H1 (cell line): ENCODE measurements around the gene PRICKLE2. TPM values are rescaled to one million over a fixed set of nuclear protein-coding genes. Genes with fewer than 3 reads are reported as not detected.

Source experiments
- CTCF ChIA-PET: fragments of 300-600 bp; sonication (Branson Sonifier 250); formaldehyde crosslinking; loops from one replicate; lab custom pipeline; 2021; ENCODE audit not compliant: partially characterized antibody; lab: Charles Lee
- POLR2A ChIA-PET: fragments of 300-600 bp; sonication (Branson Sonifier 250); formaldehyde crosslinking; loops from one replicate; lab custom pipeline; 2021; ENCODE audit warnings: inconsistent platforms; ENCODE audit not compliant: partially characterized antibody; lab: Charles Lee
- DNase-seq, 2 experiments: peaks; one replicate each; pipeline versions ENCODE4 v3.0.0 to v3.0.0-alpha.2; 2010 to 2022; ENCODE audit warnings: low spot score in 2 of 2, low read depth in 1 of 2, mixed read lengths in 1 of 2
- FAIRE-seq: peaks from 2 replicates; lab custom pipeline; 2011; peaks lifted over from hg19 to GRCh38; lab: Jason Lieb, UNC
- H2AFZ ChIP-seq: 2 replicates; pipeline ENCODE4 v1.8.1; 2012; ENCODE audit warnings: low read length, inconsistent platforms
- H2AK5ac ChIP-seq: 2 replicates; pipeline ENCODE4 v1.6.1; 2013; ENCODE audit warnings: low read depth, low read length
- H2BK120ac ChIP-seq: replicated peaks from 2 replicates; pipeline ENCODE3; 2013; ENCODE audit warnings: low read depth, low read length, inconsistent platforms
- H2BK12ac ChIP-seq: 2 replicates; pipeline ENCODE4 v1.6.1; 2013; ENCODE audit warnings: low read depth, low read length
- H2BK15ac ChIP-seq: 2 replicates; pipeline ENCODE4 v1.6.1; 2013; ENCODE audit warnings: low read length
- H2BK20ac ChIP-seq: 2 replicates; pipeline ENCODE4 v1.6.1; 2013; ENCODE audit warnings: low read length
- H2BK5ac ChIP-seq: 2 replicates; pipeline ENCODE4 v1.6.1; 2013; ENCODE audit warnings: low read depth, low read length
- H3K14ac ChIP-seq: 2 replicates; pipeline ENCODE4 v1.6.1; 2013; ENCODE audit warnings: inconsistent platforms; ENCODE audit not compliant: insufficient read length
- H3K18ac ChIP-seq: 2 replicates; pipeline ENCODE4 v1.6.1; 2013; ENCODE audit warnings: low read length; ENCODE audit errors: extremely low read depth
- H3K23ac ChIP-seq: 2 replicates; pipeline ENCODE4 v1.6.1; 2013; ENCODE audit warnings: inconsistent platforms; ENCODE audit not compliant: insufficient read length
- H3K23me2 ChIP-seq: 2 replicates; pipeline ENCODE4 v1.6.1; 2013; ENCODE audit warnings: low read depth, low read length
- H3K27ac ChIP-seq: 2 replicates; pipeline ENCODE4 v1.6.1; 2011; ENCODE audit warnings: low read depth, low read length, inconsistent platforms
- H3K27me3 ChIP-seq, 4 experiments: replicated peaks in 1 of 4; 1 replicate in 1 of 4; 2 replicates in 3 of 4; pipeline versions ENCODE4 v1.6.1 to v1.8.1; 2011 to 2013; ENCODE audit warnings: low read length in 3 of 4, mild to moderate bottlenecking in 3 of 4, inconsistent platforms in 2 of 4, mixed read lengths in 2 of 4, moderate library complexity in 1 of 4; ENCODE audit not compliant: control insufficient read depth in 3 of 4, insufficient read depth in 3 of 4; ENCODE audit errors: extremely low read depth in 1 of 4
- H3K36me3 ChIP-seq, 4 experiments: 2 replicates each; pipeline versions ENCODE4 v1.6.1 to v1.8.1; 2011 to 2013; ENCODE audit warnings: mild to moderate bottlenecking in 4 of 4, low read length in 3 of 4, moderate library complexity in 2 of 4, control low read depth in 1 of 4, inconsistent platforms in 1 of 4; ENCODE audit not compliant: insufficient read depth in 4 of 4, control insufficient read depth in 2 of 4
- H3K4ac ChIP-seq: replicated peaks from 2 replicates; pipeline ENCODE3; 2013; ENCODE audit warnings: low read length, low read depth, mixed read lengths, inconsistent platforms; ENCODE audit not compliant: insufficient read length
- H3K4me1 ChIP-seq, 4 experiments: replicated peaks in 1 of 4; 1 replicate in 1 of 4; 2 replicates in 3 of 4; pipeline versions ENCODE4 v1.6.1 to v1.8.1; 2011 to 2013; ENCODE audit warnings: low read length in 3 of 4, inconsistent platforms in 2 of 4, mixed read lengths in 1 of 4; ENCODE audit not compliant: insufficient read depth in 4 of 4, control insufficient read depth in 3 of 4
- H3K4me2 ChIP-seq, 2 experiments: 2 replicates each; pipeline versions ENCODE4 v1.6.1 to v1.8.1; 2011 to 2013; ENCODE audit warnings: low read depth in 2 of 2, low read length in 2 of 2, control low read depth in 1 of 2, inconsistent platforms in 1 of 2, mild to moderate bottlenecking in 1 of 2; ENCODE audit not compliant: insufficient read depth in 1 of 2
- H3K4me3 ChIP-seq, 4 experiments: fragments of 200-600, 300-600 bp in 1 of 4; sonication (generic), shearing (Covaris generic), sonication (Bioruptor Twin) in 1 of 4; 2 replicates each; pipeline versions ENCODE4 v1.5.1 to v1.8.1; 2011 to 2016; ENCODE audit warnings: low read length in 4 of 4, low read depth in 3 of 4, control low read depth in 2 of 4, inconsistent platforms in 2 of 4, mild to moderate bottlenecking in 2 of 4, mixed read lengths in 1 of 4, moderate library complexity in 1 of 4; ENCODE audit not compliant: insufficient read depth in 2 of 4; ENCODE audit errors: extremely low read depth in 1 of 4
- H3K56ac ChIP-seq: replicated peaks from 2 replicates; pipeline ENCODE3; 2013; ENCODE audit warnings: low read depth, mild to moderate bottlenecking, mixed read lengths, low read length, inconsistent platforms; ENCODE audit not compliant: insufficient read length
- H3K79me1 ChIP-seq: 2 replicates; pipeline ENCODE4 v1.6.1; 2013; ENCODE audit warnings: low read depth, low read length, control low read depth
- H3K79me2 ChIP-seq, 2 experiments: 2 replicates each; pipeline versions ENCODE4 v1.6.1 to v1.8.1; 2012 to 2013; ENCODE audit warnings: low read length in 2 of 2, mild to moderate bottlenecking in 2 of 2, inconsistent platforms in 1 of 2; ENCODE audit not compliant: insufficient read depth in 2 of 2, control insufficient read depth in 1 of 2
- H3K9ac ChIP-seq, 4 experiments: replicated peaks in 1 of 4; 1 replicate in 1 of 4; 2 replicates in 3 of 4; pipeline versions ENCODE4 v1.6.1 to v1.8.1; 2011 to 2013; ENCODE audit warnings: low read depth in 3 of 4, low read length in 3 of 4, control low read depth in 2 of 4, mild to moderate bottlenecking in 2 of 4, moderate library complexity in 2 of 4, inconsistent platforms in 1 of 4; ENCODE audit errors: extremely low read depth in 1 of 4
- H3K9me3 ChIP-seq, 2 experiments: 2 replicates each; pipeline versions ENCODE4 v1.6.1 to v1.8.1; 2012 to 2013; ENCODE audit warnings: mild to moderate bottlenecking in 2 of 2, moderate library complexity in 2 of 2, control low read depth in 1 of 2, inconsistent platforms in 1 of 2, low read depth in 1 of 2, low read length in 1 of 2, mixed read lengths in 1 of 2; ENCODE audit not compliant: insufficient read depth in 2 of 2
- H4K20me1 ChIP-seq, 2 experiments: replicated peaks in 1 of 2; 2 replicates each; pipeline versions ENCODE3 to v1.8.1; 2011 to 2013; ENCODE audit warnings: inconsistent platforms in 2 of 2, low read length in 2 of 2, mild to moderate bottlenecking in 1 of 2; ENCODE audit not compliant: insufficient read depth in 2 of 2, control insufficient read depth in 1 of 2
- H4K5ac ChIP-seq: 2 replicates; pipeline ENCODE4 v1.6.1; 2013; ENCODE audit warnings: low read length, low read depth, mixed read lengths, inconsistent platforms; ENCODE audit not compliant: insufficient read length
- H4K8ac ChIP-seq: 2 replicates; pipeline ENCODE4 v1.8.0; 2013; ENCODE audit warnings: mild to moderate bottlenecking, moderate library complexity, low read length, inconsistent platforms; ENCODE audit not compliant: insufficient read depth; ENCODE audit errors: extremely low read depth
- H4K91ac ChIP-seq: replicated peaks from 2 replicates; pipeline ENCODE3; 2013; ENCODE audit warnings: low read length, mixed read lengths, inconsistent platforms; ENCODE audit not compliant: insufficient read length
- CBX8 ChIP-seq: fragments of 300-800, 300-1000 bp; sonication (generic); IDR thresholded peaks from 2 replicates; pipeline ENCODE4 v1.7.1; 2016; ENCODE audit warnings: low read depth, low read length, borderline replicate concordance
- CHD2 ChIP-seq: IDR thresholded peaks from 2 replicates; pipeline ENCODE4 v1.6.1; 2012; ENCODE audit warnings: low read length, improper control_type of control experiment
- MAFK ChIP-seq: IDR thresholded peaks from 2 replicates; pipeline ENCODE4 v1.6.1; 2012; ENCODE audit warnings: low read depth, mild to moderate bottlenecking, improper control_type of control experiment, low read length
- SRF ChIP-seq: IDR thresholded peaks from 2 replicates; pipeline ENCODE4 v1.6.1; 2011; ENCODE audit warnings: mild to moderate bottlenecking, low read depth, low read length, moderate library complexity
- SUZ12 ChIP-seq: fragments of 200-600 bp; sonication (generic); IDR thresholded peaks from 2 replicates; pipeline ENCODE4 v1.6.1; 2012; ENCODE audit warnings: mild to moderate bottlenecking, inconsistent platforms, low read length, moderate library complexity, mixed read lengths
- TBP ChIP-seq: IDR thresholded peaks from 2 replicates; pipeline ENCODE4 v1.6.1; 2011; ENCODE audit warnings: low read depth, low read length, improper control_type of control experiment
- YY1 ChIP-seq: IDR thresholded peaks from 2 replicates; pipeline ENCODE4 v1.6.1; 2011; ENCODE audit warnings: low read depth, mild to moderate bottlenecking, low read length
- WGBS, 2 experiments: shearing (Covaris generic) in 1 of 2; methylation state at CpG; one replicate each; pipeline versions ENCODE4 v1.1.6 to v1.1.7; 2013 to 2015; ENCODE audit warnings: low lambda C conversion rate in 2 of 2, mixed read lengths in 2 of 2, inconsistent platforms in 1 of 2, low coverage in 1 of 2, missing lambda C conversion rate in 1 of 2; ENCODE audit not compliant: insufficient replicate concordance in 2 of 2, insufficient coverage in 1 of 2, insufficient read length in 1 of 2; ENCODE audit errors: extremely low coverage in 1 of 2, missing lambda C conversion rate in 1 of 2; 5-methylcytosine and 5-hydroxymethylcytosine counted together
- polyA plus RNA-seq, 7 experiments: library from polyadenylated mRNA; depleted of rRNA in 3 of 7; stranded (reverse) in 5 of 7; unstranded in 2 of 7; fragments of >200 nt in 5 of 7; fragments of 200-250 nt in 2 of 7; gene quantifications; 1 replicate in 5 of 7; 2 replicates in 1 of 7; 4 replicates in 1 of 7; pipeline versions ENCODE4 v1.2.1 to v1.2.3, GENCODE V29; 2011 to 2013; ENCODE audit warnings: missing spikeins in 2 of 7, mixed read lengths in 2 of 7
- total RNA-seq: library from RNA; stranded (reverse); fragmentation: NEBNext Ultra II Directional; extraction: Animal tissue kit (Norgen Biotek cat#: 25700); gene quantifications from 2 replicates; pipeline ENCODE4 v1.2.1, GENCODE V29; 2021

PRICKLE2 gene
- total and polyA plus RNA-seq, 2 of the 8 experiments (the other 6 are each of a cell fraction or from before 2014, with no cell fraction given), result 2.9 to 8.0 TPM

GRCh38 chr3:64163019-64163754, 62.1 kb downstream of the PRICKLE2 start:
- Histone ChIP-seq H3K27me3 (no peaks in the 10 kb centered on the region), H2AK5ac (no peak overlapping the region), H3K4me3 (no peak overlapping the region), H3K23me2 (no peaks in the 10 kb centered on the region), H4K20me1 (no peaks in the 10 kb centered on the region), H3K9me3 (no peaks in the 10 kb centered on the region), H3K4me1 (peaks cover 3 to 24% (median 16%) of the 10 kb centered on the region in 4 experiments; a peak in 5 of 7 replicates), H3K36me3 (no peaks in the 10 kb centered on the region), H3K79me2 (no peaks in the 10 kb centered on the region), H2BK5ac (no peak overlapping the region; the same call in 1 of the 2 replicates), H3K79me1 (no peaks in the 10 kb centered on the region), H2AFZ (no peak overlapping the region), H3K14ac (no peak overlapping the region), H4K91ac (no peak overlapping the region), H2BK12ac (peak overlapping the region; percentile 41; the same call in 1 of the 2 replicates), H3K27ac (no peak overlapping the region), H3K4ac (no peak overlapping the region), H3K23ac (no peak overlapping the region), H2BK20ac (no peak overlapping the region), H3K4me2 (no peak overlapping the region; a peak in 1 of 4 replicates), H2BK15ac (no peak overlapping the region), H3K9ac (no peak overlapping the region), H4K5ac (peak overlapping the region; percentile 17), H3K56ac (no peak overlapping the region), H4K8ac (no peak overlapping the region), H3K18ac (no peak overlapping the region), H2BK120ac (no peak overlapping the region)
- FAIRE-seq (peak; percentile 42), DNase-seq (no peak)
- WGBS, 2 experiments, result 73% methylated on average over 8 of the region's 8 CpGs; no CpG with 5 or more reads in 1 of the 2 experiments
- TF ChIP-seq SRF (no peak), TBP (no peak), SUZ12 (no peak), YY1 (peak; percentile 22; the same call in 1 of the 2 replicates), CBX8 (no peak), MAFK (no peak), CHD2 (no peak)
- ChIA-PET POLR2A (interaction anchor here (1.1 kb wide), 1 partner anchor 140 kb away, joined by 3 read pairs; no protein-coding TSS in a partner anchor), CTCF (interaction anchor here (0.6 to 3.2 kb wide), 16 partner anchors 10 to 1372 kb away, joined by 3 to 21 read pairs (median 3); no protein-coding TSS in a partner anchor)
